Endothelial cell of umbilical vein (primary cell): ENCODE data around the gene SPTB. TPM values are rescaled to one million over a fixed set of nuclear protein-coding genes. Genes with fewer than 3 reads are reported as not detected.

Experiments
- BruUV-seq: library from RNA; stranded (reverse); fragments of 400-500 nt; replicated peaks from 2 replicates; lab custom pipeline; 2021; lab: Mats Ljungman, UMichigan
- CTCF ChIA-PET: fragments of 300-600, 350-600 bp; sonication (Branson Sonifier 250); formaldehyde crosslinking; loops from one replicate; lab custom pipeline; 2021; ENCODE audit warnings: antibody characterized with exemption, inconsistent platforms; lab: Charles Lee
- POLR2A ChIA-PET: fragments of 300-600, 350-600 bp; sonication (Branson Sonifier 250); formaldehyde crosslinking; loops from one replicate; lab custom pipeline; 2021; ENCODE audit warnings: antibody characterized with exemption, inconsistent platforms; lab: Charles Lee
- DNase-seq: peaks from one replicate; pipeline ENCODE4 v3.0.0-alpha.2; 2011; ENCODE audit warnings: low read depth, low spot score
- FAIRE-seq: peaks from 2 replicates; lab custom pipeline; 2011; peaks lifted over from hg19 to GRCh38; lab: Jason Lieb, UNC
- H2AFZ ChIP-seq: 2 replicates; pipeline ENCODE4 v1.6.0; 2012; ENCODE audit warnings: low read depth, low read length, control low read depth, inconsistent platforms
- H3K27ac ChIP-seq: 2 replicates; pipeline ENCODE4 v1.5.1; 2011; ENCODE audit warnings: low read depth, mild to moderate bottlenecking, control low read depth, low read length, moderate library complexity; ENCODE audit not compliant: insufficient read depth
- H3K27me3 ChIP-seq, 2 experiments: 2 replicates each; pipeline versions ENCODE4 v1.6.0 to v1.6.1; 2011; ENCODE audit warnings: low read length in 2 of 2, mixed read lengths in 1 of 2; ENCODE audit not compliant: control insufficient read depth in 2 of 2, insufficient read depth in 2 of 2
- H3K36me3 ChIP-seq, 2 experiments: 2 replicates in 1 of 2; 3 replicates in 1 of 2; pipeline ENCODE4 v1.5.1; 2011; ENCODE audit warnings: low read length in 2 of 2, mild to moderate bottlenecking in 1 of 2, moderate library complexity in 1 of 2; ENCODE audit not compliant: control insufficient read depth in 2 of 2, insufficient read depth in 2 of 2; ENCODE audit errors: extremely low read depth in 1 of 2
- H3K4me1 ChIP-seq: 3 replicates; pipeline ENCODE4 v1.5.1; 2011; ENCODE audit warnings: mild to moderate bottlenecking, low read length; ENCODE audit not compliant: control insufficient read depth, insufficient read depth; ENCODE audit errors: extremely low read depth
- H3K4me2 ChIP-seq: 2 replicates; pipeline ENCODE4 v1.6.1; 2011; ENCODE audit warnings: low read length, control low read depth, mixed read lengths; ENCODE audit not compliant: insufficient read depth
- H3K4me3 ChIP-seq, 3 experiments: fragments of 200-600 bp in 1 of 3; sonication (generic), shearing (Covaris generic) in 1 of 3; replicated peaks in 1 of 3; 2 replicates each; pipeline ENCODE4 v1.5.1; 2011 to 2016; ENCODE audit warnings: control low read depth in 3 of 3, low read length in 3 of 3, mild to moderate bottlenecking in 2 of 3, inconsistent platforms in 1 of 3, low read depth in 1 of 3, moderate library complexity in 1 of 3; ENCODE audit not compliant: insufficient read depth in 1 of 3
- H3K79me2 ChIP-seq: 2 replicates; pipeline ENCODE4 v1.6.0; 2012; ENCODE audit warnings: low read length, inconsistent platforms; ENCODE audit not compliant: control insufficient read depth, insufficient read depth
- H3K9ac ChIP-seq: replicated peaks from 2 replicates; pipeline ENCODE3; 2011; ENCODE audit warnings: low read length, control low read depth; ENCODE audit not compliant: insufficient read depth; ENCODE audit errors: extremely low read depth
- H3K9me1 ChIP-seq: replicated peaks from 3 replicates; pipeline ENCODE4 v1.6.0; 2011; ENCODE audit warnings: mild to moderate bottlenecking, low read length; ENCODE audit not compliant: control insufficient read depth, insufficient read depth; ENCODE audit errors: extremely low read depth
- H3K9me3 ChIP-seq: replicated peaks from 2 replicates; pipeline ENCODE4 v1.5.1; 2012; ENCODE audit warnings: low read length, inconsistent platforms; ENCODE audit not compliant: control insufficient read depth, insufficient read depth
- H4K20me1 ChIP-seq: replicated peaks from 2 replicates; pipeline ENCODE3; 2011; ENCODE audit warnings: mild to moderate bottlenecking, low read length; ENCODE audit not compliant: control insufficient read depth, insufficient read depth; ENCODE audit errors: extremely low read depth
- EZH2 ChIP-seq: IDR thresholded peaks from 2 replicates; pipeline ENCODE4 v1.6.1; 2012; ENCODE audit warnings: borderline replicate concordance, low read depth, mild to moderate bottlenecking, moderate library complexity, low read length, inconsistent platforms; ENCODE audit not compliant: severe bottlenecking
- FOS ChIP-seq: IDR thresholded peaks from 2 replicates; pipeline ENCODE4 v1.6.1; 2011; ENCODE audit warnings: mild to moderate bottlenecking, low read length, moderate library complexity, borderline replicate concordance; ENCODE audit not compliant: insufficient read depth
- GATA2 ChIP-seq: IDR thresholded peaks from 2 replicates; pipeline ENCODE4 v1.7.0; 2011; ENCODE audit warnings: low read depth, mild to moderate bottlenecking, moderate library complexity, mixed read lengths, low read length; ENCODE audit not compliant: insufficient read length, insufficient read depth
- JUN ChIP-seq: IDR thresholded peaks from 2 replicates; pipeline ENCODE4 v1.6.1; 2011; ENCODE audit warnings: borderline replicate concordance, low read depth; ENCODE audit not compliant: insufficient read length, insufficient read depth
- MYC ChIP-seq: IDR thresholded peaks from one replicate; pipeline ENCODE4 v1.6.1; 2011; ENCODE audit warnings: mild to moderate bottlenecking, low read depth, low read length
- POLR2A ChIP-seq: IDR thresholded peaks from 2 replicates; pipeline ENCODE4 v1.6.1; 2012; ENCODE audit warnings: low read depth, mild to moderate bottlenecking, control low read depth, low read length
- POLR2AphosphoS5 ChIP-seq: IDR thresholded peaks from 2 replicates; pipeline ENCODE4 v1.6.1; 2012; ENCODE audit warnings: low read depth, mild to moderate bottlenecking, control low read depth, low read length, moderate library complexity; ENCODE audit not compliant: insufficient read depth
- dilution Hi-C: fragments of 300-500 bp; cut with MboI; formaldehyde crosslinking; loops from one replicate; pipeline ENCODE4 v1.15.0; 2019; ENCODE audit warnings: low sequenced_read_pairs; ENCODE audit not compliant: extremely low pct_ligation_motif_present
- intact Hi-C: fragments of 100-400 bp; cut with micrococcal nuclease; formaldehyde crosslinking; loops from one replicate; pipeline ENCODE4 v1.10.0; 2022
- polyA plus RNA-seq, 4 experiments: library from polyadenylated mRNA; depleted of rRNA in 3 of 4; stranded (reverse) in 3 of 4; unstranded in 1 of 4; fragments of >200 nt; gene quantifications; 2 replicates each; pipeline versions ENCODE4 v1.2.1 to v1.2.3, GENCODE V29; 2011 to 2012; ENCODE audit warnings: missing spikeins in 1 of 4
- total RNA-seq: library from RNA; stranded (reverse); gene quantifications from 2 replicates; pipeline ENCODE4 v1.2.3, GENCODE V29; 2021
- TF ChIP-seq, protein P1 (sequence below), 2 donors: IDR thresholded peaks; 1 replicate in 1 of 2; 2 replicates in 1 of 2; pipeline ENCODE4 v1.5.1; 2011; ENCODE audit warnings: low read length in 2 of 2, mild to moderate bottlenecking in 2 of 2, moderate library complexity in 2 of 2, control low read depth in 1 of 2, inconsistent platforms in 1 of 2, low read depth in 1 of 2; ENCODE audit not compliant: insufficient read depth in 1 of 2; ENCODE audit errors: extremely low read depth in 1 of 2
- TF ChIP-seq, protein P2 (sequence below): IDR thresholded peaks from 2 replicates; pipeline ENCODE4 v1.6.1; 2011; ENCODE audit not compliant: insufficient read depth, insufficient read length

Gene SPTB
- total and polyA plus RNA-seq, 2 donors (not counting 3 experiments of a cell fraction or from before 2014, with no cell fraction given), result 0.03 to 0.07 TPM

DNA sequence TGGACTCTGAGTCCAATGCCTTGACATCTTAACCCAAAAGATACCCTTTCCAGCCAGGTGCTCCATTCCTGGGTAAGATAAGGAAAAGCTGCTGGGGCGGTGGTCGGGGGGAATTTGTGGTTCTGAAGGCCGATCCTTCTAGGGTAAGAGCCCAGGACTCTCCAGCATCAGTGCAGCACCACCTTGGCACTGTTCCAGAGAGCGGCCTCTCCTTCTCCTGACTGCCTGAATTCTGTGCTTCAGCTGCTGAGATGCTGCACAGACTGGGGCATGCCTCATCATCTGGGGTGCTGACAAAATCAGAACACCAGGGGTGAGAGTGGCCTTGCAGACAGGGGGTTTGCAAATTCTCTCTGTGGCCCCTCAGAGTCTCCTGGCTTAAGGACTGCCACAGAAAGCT lies 87.5 kb downstream of the SPTB start:
- Histone ChIP-seq H3K9me1 (no peaks in the 10 kb centered on the region), H3K4me2 (no peak overlapping the region), H3K36me3 (no peaks in the 10 kb centered on the region), H3K4me1 (peaks cover 8% of the 10 kb centered on the region), H2AFZ (no peak overlapping the region), H3K4me3 (no peak overlapping the region), H3K9me3 (no peaks in the 10 kb centered on the region), H3K27me3 (peaks cover 0 to 4% of the 10 kb centered on the region in 2 experiments), H4K20me1 (no peaks in the 10 kb centered on the region), H3K27ac (no peak overlapping the region), H3K9ac (no peak overlapping the region), H3K79me2 (no peaks in the 10 kb centered on the region)
- FAIRE-seq, result no peak
- ChIA-PET POLR2A (no interaction called here), CTCF (interaction anchor here (1.0 to 1.5 kb wide), 2 partner anchors 9 to 100 kb away, joined by 4 to 6 read pairs; no protein-coding TSS in a partner anchor)
- dilution Hi-C loops, result no loop called here
- DNase-seq, result no peak
- intact Hi-C loops, result no loop called here
- BruUV-seq, result no TSS peak
- TF ChIP-seq, protein P1, sequence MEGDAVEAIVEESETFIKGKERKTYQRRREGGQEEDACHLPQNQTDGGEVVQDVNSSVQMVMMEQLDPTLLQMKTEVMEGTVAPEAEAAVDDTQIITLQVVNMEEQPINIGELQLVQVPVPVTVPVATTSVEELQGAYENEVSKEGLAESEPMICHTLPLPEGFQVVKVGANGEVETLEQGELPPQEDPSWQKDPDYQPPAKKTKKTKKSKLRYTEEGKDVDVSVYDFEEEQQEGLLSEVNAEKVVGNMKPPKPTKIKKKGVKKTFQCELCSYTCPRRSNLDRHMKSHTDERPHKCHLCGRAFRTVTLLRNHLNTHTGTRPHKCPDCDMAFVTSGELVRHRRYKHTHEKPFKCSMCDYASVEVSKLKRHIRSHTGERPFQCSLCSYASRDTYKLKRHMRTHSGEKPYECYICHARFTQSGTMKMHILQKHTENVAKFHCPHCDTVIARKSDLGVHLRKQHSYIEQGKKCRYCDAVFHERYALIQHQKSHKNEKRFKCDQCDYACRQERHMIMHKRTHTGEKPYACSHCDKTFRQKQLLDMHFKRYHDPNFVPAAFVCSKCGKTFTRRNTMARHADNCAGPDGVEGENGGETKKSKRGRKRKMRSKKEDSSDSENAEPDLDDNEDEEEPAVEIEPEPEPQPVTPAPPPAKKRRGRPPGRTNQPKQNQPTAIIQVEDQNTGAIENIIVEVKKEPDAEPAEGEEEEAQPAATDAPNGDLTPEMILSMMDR (IDR thresholded peaks at IDR 0.05; ENCODE audit: extremely low read depth in 1 of 2, insufficient read depth in 1 of 2, low read depth in 1 of 2, low read length in 2 of 2), result no peak
- TF ChIP-seq, protein P2, sequence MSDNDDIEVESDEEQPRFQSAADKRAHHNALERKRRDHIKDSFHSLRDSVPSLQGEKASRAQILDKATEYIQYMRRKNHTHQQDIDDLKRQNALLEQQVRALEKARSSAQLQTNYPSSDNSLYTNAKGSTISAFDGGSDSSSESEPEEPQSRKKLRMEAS, result no peak
- no peak for TF ChIP-seq POLR2A
- TF ChIP-seq MYC, result no peak

DNA sequence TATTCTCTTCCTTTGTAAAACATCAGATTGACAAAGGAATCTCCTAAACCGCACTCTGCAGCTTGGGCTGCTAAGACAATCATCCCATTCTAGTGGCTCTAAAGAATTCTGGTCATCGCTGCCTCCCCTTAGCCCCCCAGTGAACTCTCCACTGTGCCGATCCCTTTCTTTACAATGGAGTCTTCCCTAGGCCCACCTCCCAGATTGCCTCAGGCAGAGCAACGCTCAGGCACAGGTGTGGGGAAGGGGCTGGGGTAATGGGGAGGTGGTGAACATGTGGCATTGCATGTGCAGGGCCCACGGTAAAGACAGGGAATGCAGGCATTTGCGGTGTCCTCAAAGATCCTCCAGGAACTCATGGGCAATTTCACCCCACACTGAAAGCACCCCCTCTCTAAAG lies 89.2 kb downstream of the SPTB start:
- no peaks in the 10 kb centered on the region for H3K27me3 ChIP-seq
- no peak overlapping the region for H3K27ac ChIP-seq
- no peaks in the 10 kb centered on the region for H4K20me1 ChIP-seq
- dilution Hi-C loops (no loop called here), intact Hi-C loops (no loop called here)
- no peak overlapping the region for H3K4me3 ChIP-seq
- DNase-seq (no peak), FAIRE-seq (no peak)
- H3K4me1 ChIP-seq, result peaks cover 13% of the 10 kb centered on the region
- ChIA-PET POLR2A (no interaction called here), CTCF (no interaction called here)
- TF ChIP-seq, protein P2, result no peak
- TF ChIP-seq FOS (no peak), JUN (no peak), POLR2A (no peak), EZH2 (no peak), GATA2 (no peak), POLR2AphosphoS5 (no peak), MYC (no peak)
- TF ChIP-seq, protein P1 (IDR thresholded peaks at IDR 0.05; ENCODE audit: extremely low read depth in 1 of 2, insufficient read depth in 1 of 2, low read depth in 1 of 2, low read length in 2 of 2), result no peak
- H3K9me1 ChIP-seq, result no peaks in the 10 kb centered on the region
- BruUV-seq, result no TSS peak
- no peak overlapping the region for H3K9ac ChIP-seq
- no peaks in the 10 kb centered on the region for H3K79me2 ChIP-seq
- no peaks in the 10 kb centered on the region for H3K9me3 ChIP-seq
- no peak overlapping the region for H2AFZ ChIP-seq
- H3K4me2 ChIP-seq, result no peak overlapping the region
- H3K36me3 ChIP-seq, result no peaks in the 10 kb centered on the region
